GM21390 (cell line): ENCODE results near the gene USP47.
"Not testable (repeated sequence)": the region's sequence is repeated elsewhere in the genome, so short reads cannot be mapped to it uniquely, and the experiment has no call there.

Source experiments
- ATAC-seq: cut with Tn5 transposase; IDR thresholded peaks from one replicate; pipeline ENCODE4 v1.9.1; 2021; ENCODE audit not compliant: unreplicated experiment

USP47 gene

DNA sequence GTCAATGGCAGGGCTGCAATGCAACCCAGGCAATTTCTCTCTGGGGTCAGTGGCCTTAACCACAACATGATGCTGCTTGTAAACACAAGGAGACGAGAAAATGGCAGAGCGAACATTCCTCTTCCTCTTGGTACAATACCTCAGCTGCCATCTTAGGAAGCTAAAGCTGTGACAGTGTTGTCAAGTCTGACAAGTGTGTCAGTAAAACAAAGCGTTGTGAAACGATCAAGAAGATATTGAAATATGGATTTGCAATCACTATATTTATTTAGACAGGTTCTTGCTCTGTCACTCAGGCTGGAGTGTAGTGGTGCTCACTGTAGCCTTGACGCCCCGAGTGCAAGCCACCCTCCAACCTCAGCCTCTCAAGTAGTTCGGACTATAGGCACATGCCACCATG lies 14.5 kb upstream of the USP47 start:
- ATAC-seq: no peak

DNA sequence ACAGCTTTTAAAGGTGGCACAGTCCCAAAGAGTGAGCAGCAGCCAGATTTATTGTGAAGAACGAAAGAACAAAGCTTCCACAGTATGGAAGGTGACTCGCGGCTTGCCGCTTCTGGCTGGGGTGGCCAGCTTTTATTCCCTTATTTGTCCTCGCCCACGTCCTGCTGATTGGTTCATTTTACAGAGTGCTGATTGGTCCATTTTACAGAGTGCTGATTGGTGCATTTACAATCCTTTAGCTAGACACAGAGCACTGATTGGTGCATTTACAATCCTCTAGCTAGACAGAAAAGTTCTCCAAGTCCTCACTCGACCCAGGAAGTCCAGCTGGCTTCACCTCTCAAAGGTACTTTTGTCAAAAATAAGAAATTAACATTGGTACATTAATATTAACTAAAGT lies 10.4 kb upstream of the USP47 start:
- not testable (repeated sequence) for ATAC-seq

DNA sequence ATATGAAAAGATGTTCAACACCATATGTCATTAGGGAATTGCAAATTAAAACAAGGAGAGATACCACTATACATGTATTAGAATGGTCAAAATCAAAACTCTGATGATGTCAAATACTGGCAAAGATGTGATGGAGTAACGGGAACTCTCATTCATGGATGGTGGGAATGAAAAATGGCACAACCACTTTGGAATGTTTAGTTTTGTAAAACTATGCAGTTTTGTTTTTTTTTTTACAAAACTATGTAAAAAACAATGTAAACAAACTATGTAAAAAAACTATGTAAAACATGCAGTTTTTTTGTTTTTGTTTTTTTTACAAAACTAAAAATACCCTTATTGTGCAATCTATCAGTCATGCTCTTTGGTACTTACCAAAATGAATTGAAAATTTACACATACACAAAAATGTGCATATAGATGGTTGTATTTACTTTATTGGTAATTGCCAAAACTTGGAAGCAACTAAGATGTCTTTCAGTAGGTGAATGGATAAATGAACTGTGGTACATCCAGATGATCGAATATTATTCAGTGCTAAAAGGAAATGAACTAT lies 5.0 kb upstream of the USP47 start:
- no peak for ATAC-seq

DNA sequence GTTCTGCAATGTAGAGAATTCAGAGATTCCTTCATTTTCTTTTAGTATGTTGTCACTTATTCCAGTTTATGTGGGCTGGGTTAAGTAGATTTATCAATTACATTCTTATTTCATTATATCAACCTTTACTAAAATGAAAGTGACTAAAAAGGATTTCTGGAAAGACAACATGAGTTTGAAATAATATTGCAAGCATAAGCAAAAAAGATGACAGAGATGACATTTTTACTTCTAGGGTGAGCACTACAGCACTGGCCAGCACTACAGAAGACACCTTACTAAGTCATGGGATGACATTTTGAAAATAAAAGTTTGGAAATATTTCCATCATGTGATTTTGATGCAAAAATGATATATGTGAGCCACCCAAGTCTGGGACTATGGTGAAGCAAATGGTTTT lies 2.1 kb upstream of the USP47 start:
- no peak for ATAC-seq

DNA sequence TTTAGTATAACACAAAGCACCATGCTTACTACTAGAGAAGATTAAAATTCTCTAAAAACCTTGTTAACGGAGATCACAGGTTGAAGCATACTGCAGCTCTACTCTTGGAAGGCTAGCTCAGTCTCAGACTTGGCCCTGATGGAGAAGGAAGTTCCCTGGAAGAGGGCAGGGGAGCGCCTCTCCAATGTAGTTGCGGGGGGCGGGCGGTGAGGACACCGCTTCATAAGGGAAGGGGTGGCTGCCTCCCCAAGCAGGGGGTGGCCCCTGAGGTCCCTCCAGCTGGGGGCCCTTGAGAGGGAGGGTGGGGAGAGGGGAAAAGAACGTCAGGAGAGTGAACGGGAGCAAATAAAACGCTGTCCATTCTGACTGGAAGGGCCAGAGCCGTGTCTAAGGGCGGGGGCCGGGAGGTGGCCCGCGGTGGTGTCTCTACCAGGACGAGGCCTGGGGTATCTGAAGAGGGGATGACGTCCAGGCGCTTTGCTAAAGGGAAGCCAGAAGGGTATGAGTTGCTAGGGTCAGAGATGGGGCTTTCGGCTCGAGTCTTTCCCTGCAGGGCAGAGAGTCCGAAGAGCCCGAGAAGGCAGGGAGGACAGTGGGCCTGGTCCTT lies 553 bp upstream of the USP47 start:
- peak; percentile 38 for ATAC-seq

DNA sequence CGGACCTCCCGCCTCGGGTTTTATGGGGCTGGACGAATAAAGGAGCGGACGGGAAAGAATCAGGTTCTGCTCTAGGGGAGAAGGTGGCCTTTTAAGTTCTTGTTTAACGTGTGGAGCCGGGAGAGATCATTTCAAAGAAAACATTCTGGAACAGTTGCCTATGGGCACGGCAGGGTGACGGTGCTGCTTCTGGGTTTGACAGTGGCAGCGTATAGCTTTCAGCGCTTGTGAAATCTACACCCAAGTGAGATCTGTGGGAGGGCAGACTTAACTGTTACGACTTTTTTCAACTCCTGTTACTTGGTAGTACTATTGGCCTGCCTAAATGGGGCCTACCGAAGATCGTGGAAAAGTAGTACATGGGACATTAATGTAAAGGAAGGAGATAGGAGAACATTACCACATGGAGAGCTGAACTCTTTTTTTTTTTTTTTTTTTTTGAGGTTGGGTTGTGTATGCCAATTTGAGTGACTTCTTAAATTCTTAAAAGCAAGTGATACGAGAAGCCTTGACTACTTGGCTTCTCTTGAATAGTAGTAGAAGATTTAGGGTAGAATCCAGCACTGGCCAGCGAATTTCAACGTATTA lies 743 bp downstream of the USP47 start:
- ATAC-seq: peak; percentile 47

DNA sequence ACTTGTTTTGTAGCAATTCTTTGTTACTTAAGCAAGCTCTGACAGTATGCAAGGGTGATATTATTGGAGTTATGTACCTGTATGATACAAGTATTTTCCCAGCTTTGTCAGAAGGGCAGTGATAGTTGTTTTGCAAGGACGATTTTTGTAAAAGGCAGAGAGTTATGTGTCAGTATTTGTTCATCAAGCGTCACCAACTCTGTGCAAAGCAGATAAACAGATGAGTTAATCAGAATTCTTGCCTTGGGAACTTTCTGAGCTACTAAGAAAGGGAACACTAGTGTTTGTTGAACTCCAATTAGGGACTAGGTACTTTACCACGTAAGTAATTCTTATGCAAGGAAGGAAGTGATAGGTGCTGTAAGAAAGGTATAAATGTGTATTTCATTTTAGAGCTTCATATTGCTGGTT lies 1.4 kb downstream of the USP47 start:
- ATAC-seq: no peak

DNA sequence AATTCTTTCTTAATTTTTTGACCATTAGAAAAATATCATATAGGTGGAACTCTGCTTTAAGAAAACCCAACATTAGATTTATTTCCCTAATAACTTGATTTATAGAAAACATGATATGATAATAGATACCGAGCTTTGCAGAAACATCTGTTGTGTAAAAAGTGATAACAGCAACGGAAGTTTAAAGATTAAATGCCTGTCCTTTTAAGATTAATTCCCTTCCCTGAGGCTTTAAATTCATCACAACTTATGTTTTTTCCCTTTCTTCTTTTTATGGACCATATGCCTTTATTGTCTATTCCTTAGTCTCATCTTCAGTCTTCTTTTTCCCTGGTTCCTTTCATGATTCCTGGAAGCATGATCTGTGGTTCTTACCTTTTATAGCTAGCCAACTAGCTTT lies 1.9 kb downstream of the USP47 start:
- no peak for ATAC-seq

DNA sequence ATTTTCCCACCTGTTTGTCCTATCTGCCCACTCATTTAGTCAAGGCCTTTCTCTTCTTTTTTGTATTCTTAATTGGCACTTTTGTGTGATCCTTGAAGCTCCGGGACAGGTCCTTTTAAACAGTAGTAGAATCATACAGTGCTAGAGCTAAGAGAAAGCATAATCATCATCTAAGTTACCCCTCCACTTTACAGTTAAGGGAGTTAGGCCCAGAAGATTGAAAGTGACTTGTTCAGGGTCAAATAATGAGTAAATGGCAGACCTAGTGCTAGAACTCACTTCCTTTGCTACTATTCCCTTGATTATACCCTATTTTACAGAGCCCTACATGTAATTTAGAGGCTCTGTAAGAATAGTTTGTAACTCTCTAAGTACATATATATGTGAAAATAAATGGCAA lies 2.5 kb downstream of the USP47 start:
- ATAC-seq: no peak

DNA sequence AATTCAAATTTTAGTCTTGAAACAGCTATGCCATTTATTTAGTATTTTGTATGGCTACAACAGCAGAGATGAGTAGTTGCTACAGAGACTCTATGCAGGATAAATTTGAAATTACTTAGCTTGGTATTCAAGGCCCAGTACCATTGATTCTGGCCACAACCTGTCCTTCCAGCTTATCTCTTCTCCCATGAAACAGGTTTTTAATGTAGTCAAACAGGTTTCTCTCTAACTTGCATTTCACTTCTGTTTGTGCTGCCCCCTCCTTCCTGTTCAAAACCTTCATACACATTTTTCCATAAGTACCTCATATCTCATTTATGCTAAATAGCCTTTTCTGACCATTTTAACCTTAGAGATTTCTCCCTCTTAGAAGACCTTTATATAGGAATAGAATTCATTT lies 3.3 kb downstream of the USP47 start:
- ATAC-seq: no peak

DNA sequence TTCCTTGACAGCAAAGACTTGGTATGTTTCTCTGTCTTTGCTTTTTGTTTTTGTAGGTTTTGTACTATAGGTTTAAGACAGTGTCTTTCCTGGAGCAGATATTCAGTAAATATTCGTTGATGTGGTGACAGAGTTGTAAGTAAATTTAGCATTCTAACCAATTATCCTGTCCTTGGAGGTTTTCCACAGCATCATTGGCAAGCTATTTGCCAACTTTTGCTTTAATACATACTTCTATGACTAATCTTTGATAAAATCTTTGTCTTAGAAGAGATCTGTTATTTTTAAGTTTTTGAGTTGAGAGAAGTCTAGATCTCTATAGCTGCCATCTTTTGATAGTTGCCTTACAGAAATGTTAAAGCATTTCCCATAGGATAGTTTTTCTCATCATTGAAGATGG lies 3.8 kb downstream of the USP47 start:
- ATAC-seq: no peak

DNA sequence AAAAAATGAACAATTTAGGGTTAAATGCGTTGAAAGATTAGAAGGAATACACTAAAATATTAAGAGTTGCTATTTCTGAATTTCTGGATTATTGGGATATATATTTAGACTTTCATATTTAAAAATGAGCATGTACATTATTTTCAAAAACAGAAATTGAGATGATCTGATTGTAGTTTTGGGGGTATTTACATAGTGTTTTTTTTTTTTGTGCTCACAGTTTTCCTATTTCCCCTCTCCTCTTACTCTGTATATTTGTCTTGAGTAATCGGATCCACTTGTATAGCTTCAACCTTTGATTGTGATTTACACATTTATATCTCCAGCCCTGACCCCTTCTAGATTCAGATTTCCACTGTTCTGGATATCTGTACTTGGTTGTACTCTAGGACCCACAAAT lies 5.3 kb downstream of the USP47 start:
- ATAC-seq: no peak

DNA sequence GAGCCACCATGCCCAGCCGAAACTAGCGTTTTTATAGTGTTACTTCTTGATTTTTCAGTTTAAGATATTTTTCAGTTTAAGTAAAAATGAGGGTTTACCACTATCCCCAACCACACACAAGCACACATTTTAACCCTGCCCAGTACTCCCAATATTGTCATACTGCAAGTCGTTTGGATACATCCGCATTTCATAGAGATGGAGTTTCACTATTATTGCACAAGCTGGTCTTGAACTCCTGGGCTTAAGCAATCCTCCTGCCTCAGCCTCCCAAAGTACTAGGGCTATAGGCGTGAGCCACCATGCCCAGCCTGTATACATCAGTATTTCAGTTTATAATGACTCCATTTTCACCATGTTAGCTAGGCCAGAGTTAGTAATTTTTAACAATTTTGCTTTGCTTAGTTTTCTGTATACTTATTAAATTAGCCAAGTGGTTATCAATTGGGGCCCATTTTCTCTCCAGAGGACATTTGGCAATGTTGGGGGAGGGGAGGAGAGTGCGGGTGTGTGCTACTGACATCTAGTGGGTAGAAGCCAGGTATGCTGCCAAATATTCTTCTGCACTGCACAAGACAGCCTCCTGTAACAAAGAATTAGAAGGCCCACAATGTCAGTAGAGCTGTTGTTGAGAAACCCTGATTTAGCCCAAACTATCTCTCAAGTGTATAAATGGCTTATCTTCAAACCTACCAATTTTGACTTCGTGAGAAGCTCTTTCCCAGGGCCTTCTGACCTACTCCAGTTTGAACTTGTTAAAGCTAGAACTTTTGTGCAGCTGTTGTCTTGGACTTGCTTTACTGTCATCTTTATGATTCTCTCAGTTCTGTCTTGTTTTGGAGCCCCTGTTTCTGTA lies 7.3 kb downstream of the USP47 start:
- peak; percentile 82 for ATAC-seq

DNA sequence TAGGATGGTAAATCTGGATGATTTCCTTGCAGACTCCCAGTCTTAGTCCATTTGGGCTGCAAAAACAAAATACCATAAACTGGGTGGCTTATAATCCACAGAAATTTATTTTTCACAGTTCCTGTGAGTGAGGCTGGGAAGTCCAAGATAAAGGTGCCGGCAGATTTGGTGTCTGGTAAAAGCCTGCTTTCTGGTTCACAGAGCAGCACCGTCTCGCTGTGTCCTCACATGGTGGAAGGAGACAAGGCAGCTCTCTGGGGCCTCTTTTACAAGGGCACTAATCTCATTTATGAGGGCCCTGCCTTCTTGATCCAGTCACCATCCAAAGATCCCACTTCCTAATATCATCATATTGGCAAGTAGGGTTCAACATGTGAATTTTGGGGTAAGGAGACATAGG lies 8.9 kb downstream of the USP47 start:
- ATAC-seq: no peak

DNA sequence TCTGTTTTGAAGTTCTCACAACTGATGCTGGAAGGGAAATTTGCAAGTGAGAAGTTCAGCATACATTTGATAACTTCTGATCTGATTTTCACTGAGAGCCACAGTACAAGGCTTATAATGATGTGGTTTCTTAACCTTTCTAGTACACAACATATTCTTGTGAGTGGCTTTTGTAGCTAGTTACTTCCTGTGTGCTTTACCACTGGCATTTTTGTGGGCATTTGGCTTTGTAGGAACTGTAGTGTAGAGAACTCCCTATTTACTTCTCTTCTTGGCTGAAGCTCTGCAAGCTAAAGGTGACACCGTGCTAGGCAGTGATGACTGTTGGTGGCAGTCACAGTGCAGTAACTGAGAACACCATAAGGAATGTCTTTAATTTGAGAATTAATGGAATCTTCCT lies 14.9 kb downstream of the USP47 start:
- ATAC-seq: no peak

DNA sequence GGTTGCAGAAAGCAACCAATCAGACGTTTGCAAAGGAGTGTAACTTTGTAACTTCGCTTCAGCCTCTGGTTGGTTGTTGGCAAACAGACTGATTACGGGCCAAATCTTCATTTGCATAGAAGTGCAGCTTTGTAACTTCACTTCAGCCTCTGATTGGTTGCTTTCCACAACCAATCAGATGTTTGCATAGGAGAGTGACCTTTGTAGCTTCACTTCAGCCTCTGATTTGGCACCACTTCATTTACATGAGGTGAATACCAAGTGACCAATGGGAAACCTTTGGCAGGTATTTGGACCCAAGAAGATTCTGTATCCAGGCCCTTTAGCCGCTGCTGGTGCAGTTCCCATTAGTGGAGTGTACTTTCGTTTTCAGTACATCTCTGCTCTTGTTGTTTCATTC lies 16.0 kb downstream of the USP47 start:
- ATAC-seq: no peak

DNA sequence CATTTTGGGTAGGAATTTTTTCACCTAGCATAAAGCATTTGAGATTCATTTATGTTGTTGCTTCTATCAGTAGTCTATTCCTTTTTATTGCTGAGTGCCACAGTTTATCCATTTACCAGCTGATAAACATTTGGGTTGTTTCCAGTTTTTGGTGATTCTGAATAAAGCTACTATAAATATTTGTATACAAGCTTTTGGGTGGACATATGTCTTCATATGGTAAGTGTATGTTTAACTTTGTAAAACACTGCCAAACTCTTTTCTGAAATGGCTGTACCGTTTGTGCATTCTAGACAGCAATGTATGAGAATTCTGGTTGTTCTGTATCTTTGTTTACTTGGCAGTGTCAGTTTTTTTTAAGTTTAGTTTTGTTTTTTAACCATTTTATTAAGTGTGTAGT lies 16.9 kb downstream of the USP47 start:
- ATAC-seq: no peak

DNA sequence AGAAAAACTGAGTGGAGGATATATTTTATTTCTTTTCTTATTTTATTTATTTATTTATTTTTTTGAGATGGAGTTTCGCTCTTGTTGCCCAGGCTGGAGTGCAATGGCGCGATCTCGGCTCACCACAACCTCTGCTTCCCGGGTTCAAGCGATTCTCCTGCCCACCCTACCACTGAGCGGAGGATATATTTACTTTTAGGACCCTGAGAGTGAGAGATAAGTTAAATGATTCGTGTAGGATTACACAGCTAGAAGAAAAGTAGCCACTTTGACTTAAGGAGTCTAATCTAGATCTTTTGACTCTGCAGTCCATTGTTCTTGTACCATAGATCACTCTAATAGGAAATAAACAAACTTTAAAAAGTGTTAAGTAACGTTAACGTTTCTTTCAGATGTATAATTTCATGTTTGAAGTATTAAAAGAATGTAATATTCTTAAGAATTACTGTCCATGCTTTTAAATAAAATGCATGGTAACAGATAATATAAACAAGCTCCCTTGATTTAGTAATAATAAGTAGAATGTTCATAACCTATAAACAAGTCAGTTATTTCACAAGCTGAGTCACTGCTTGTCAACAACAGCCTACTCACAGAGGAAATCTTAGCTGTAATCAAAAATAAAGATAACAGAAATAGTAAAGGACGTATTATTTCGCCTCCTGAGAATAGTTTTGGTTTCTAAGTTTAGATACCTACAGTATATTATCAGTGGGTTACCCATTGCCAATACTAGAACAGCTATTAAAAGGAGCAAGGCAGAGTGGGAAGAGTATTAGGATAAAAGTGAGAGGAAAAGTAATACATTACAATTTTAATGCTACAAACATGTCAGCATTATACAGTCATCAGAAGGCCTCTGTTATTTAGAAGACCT lies 18.6 kb downstream of the USP47 start:
- ATAC-seq: no peak

DNA sequence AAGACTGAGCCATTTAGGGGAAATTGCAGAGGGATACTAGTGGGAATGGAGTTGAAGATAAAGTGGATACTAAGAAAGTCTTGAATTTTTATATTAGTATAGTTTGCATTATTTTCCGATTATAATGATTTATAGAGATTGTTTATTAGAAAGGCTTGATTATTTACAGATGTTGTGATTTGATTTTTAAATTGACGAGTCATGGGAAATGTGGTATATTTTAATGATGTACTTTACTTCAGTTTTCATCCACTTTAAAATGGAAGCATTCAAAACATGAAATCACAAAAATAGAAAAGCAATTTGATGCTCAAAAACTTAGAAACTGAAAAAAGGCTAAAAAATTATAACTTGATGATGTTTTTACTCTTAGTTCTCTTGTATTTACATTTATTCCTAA lies 21.2 kb downstream of the USP47 start:
- no peak for ATAC-seq

DNA sequence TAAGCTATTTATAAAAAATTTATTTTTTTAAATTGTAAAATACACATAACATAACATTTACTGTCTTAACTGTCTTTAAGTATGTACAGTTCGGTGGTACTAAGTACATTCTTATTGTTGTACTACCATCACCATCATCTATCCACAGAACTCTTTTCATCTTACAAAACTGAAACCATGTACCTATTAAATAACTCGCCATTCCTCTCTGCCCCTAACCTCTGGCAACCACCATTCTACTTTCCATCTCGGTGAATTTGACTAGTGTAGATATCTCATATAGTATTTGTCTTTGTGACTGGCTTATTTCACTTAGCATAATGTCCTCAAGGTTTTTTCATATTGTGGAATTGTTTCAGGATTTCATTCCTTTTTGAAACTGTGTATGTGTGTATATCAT lies 22.6 kb downstream of the USP47 start:
- ATAC-seq: no peak

DNA sequence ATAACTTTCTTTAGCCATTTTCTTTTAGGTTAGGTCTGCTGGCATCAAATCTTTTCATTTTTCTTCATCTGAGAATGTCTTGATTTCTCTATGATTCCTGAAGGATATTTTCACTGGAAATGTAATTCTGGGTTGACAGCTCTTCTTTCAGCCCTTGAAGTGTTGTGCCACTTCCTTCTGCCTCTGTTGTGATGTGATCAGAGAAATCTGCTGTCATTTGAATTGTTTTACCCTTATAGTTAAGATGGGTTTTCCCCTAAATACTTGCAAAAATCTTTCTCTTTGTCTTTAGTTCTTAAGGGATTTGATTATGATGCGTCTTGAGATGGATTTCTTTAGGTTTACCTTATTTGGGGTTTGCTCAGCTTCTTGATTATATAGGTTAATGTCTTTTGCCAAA lies 23.0 kb downstream of the USP47 start:
- no peak for ATAC-seq
